DOHH2 (cell line): Measurements from ENCODE around the gene TTC23.

ENCODE experiments used
- CTCF ChIP-seq: fragments of 200-600 bp; sonication (generic); IDR thresholded peaks from one replicate; pipeline ENCODE4 v1.5.1; 2014; ENCODE audit warnings: antibody characterized with exemption, mild to moderate bottlenecking, low read depth, low read length; ENCODE audit not compliant: poor library complexity, severe bottlenecking
- EZH2phosphoT487 ChIP-seq: fragments of 200-600 bp; sonication (generic); IDR thresholded peaks from 2 replicates; pipeline ENCODE4 v1.6.1; 2017; ENCODE audit warnings: borderline replicate concordance, mild to moderate bottlenecking, antibody characterized with exemption, low read length, moderate library complexity, mixed read lengths

GRCh38 chr15:99110581-99111320, 138.6 kb downstream of the TTC23 start:
- no peak for TF ChIP-seq CTCF
- TF ChIP-seq EZH2phosphoT487, result no peak
